Measurements from ENCODE around the gene TEKT2. TPM values are rescaled to one million over a fixed set of nuclear protein-coding genes. Genes with fewer than 3 reads are reported as not detected.

TEKT2 gene
- total RNA-seq, 8 experiments from 2014 or later, result 0.49 to 23.8 (median 9.1) TPM; not detected in 1

Other genes starting within 250 kb of the TEKT2 start
- gene AGO1, start 200.9 kb upstream of the TEKT2 start, total RNA-seq, result 10 to 100 TPM; 13.6 to 91.4 (median 28.9) TPM
- 10 to 100 TPM; 10.5 to 35.0 (median 16.9) TPM for gene AGO3, start 153.0 kb upstream of the TEKT2 start, total RNA-seq
- gene ADPRS, start 4.8 kb downstream of the TEKT2 start, total RNA-seq, result 10 to 100 TPM; 21.7 to 45.8 (median 38.6) TPM
- gene COL8A2, start 41.1 kb downstream of the TEKT2 start, total RNA-seq, result 10 to 100 TPM in 1 of 8 experiments, 1 to 10 TPM in 2, under 1 TPM in 5; 0.31 to 12.3 (median 0.61) TPM
- 100 to 1,000 TPM in 1 of 8 experiments, 10 to 100 TPM in 7; 56.1 to 121 (median 69.5) TPM for gene TRAPPC3, start 65.4 kb downstream of the TEKT2 start, total RNA-seq
- 100 to 1,000 TPM in 4 of 8 experiments, 10 to 100 TPM in 4; 50.7 to 174 (median 94.9) TPM for gene MAP7D1, start 72.1 kb downstream of the TEKT2 start, total RNA-seq
- gene THRAP3, start 140.3 kb downstream of the TEKT2 start, total RNA-seq, result 100 to 1,000 TPM in 6 of 8 experiments, 10 to 100 TPM in 2; 72.6 to 139 (median 104) TPM
- 10 to 100 TPM in 2 of 8 experiments, 1 to 10 TPM in 6; 3.7 to 14.7 (median 7.6) TPM for gene SH3D21, start 222.3 kb downstream of the TEKT2 start, total RNA-seq
- 10 to 100 TPM in 7 of 8 experiments, 1 to 10 TPM in 1; 7.6 to 43.0 (median 12.6) TPM for gene EVA1B, start 239.6 kb downstream of the TEKT2 start, total RNA-seq

All from motor neuron (in vitro differentiated cells).